ENCODE measurements around the gene DMKN. TPM values are rescaled to one million over a fixed set of nuclear protein-coding genes. Genes with fewer than 3 reads are reported as not detected.
"Not testable (repeated sequence)": the region's sequence is repeated elsewhere in the genome, so short reads cannot be mapped to it uniquely, and the experiment has no call there.

DMKN gene
- total RNA-seq, 1 donor from 2014 or later, result not detected

- DNase-seq (ENCODE audit: extremely low read depth, low read depth, low spot score), result no peak
Measured at GRCh38 chr19:35470128-35470527, 43.3 kb downstream of the DMKN start.

GRCh38 chr19:35468637-35469036 is 44.8 kb downstream of the DMKN start:
- no peak for DNase-seq (ENCODE audit: extremely low read depth, low read depth, low spot score)

- no peak for DNase-seq (ENCODE audit: extremely low read depth, low read depth, low spot score)
Measured at GRCh38 chr19:35466259-35466658, 47.2 kb downstream of the DMKN start.

- DNase-seq (ENCODE audit: extremely low read depth, low read depth, low spot score), result not testable (repeated sequence)
Measured at GRCh38 chr19:35462956-35463355, 50.5 kb downstream of the DMKN start.

- DNase-seq (ENCODE audit: extremely low read depth, low read depth, low spot score), result no peak
Measured at GRCh38 chr19:35462476-35462953, 50.9 kb downstream of the DMKN start.

- not testable (repeated sequence) for DNase-seq (ENCODE audit: extremely low read depth, low read depth, low spot score)
Measured at GRCh38 chr19:35461788-35462187, 51.7 kb downstream of the DMKN start.

GRCh38 chr19:35461060-35461459 is 52.4 kb downstream of the DMKN start:
- DNase-seq (ENCODE audit: extremely low read depth, low read depth, low spot score), result no peak

- no peak for DNase-seq (ENCODE audit: extremely low read depth, low read depth, low spot score)
Measured at GRCh38 chr19:35460608-35461007, 52.8 kb downstream of the DMKN start.

GRCh38 chr19:35459414-35460082 is 53.9 kb downstream of the DMKN start:
- no peak for DNase-seq (ENCODE audit: extremely low read depth, low read depth, low spot score)

- no peak for DNase-seq (ENCODE audit: extremely low read depth, low read depth, low spot score)
Measured at GRCh38 chr19:35458731-35459391, 54.6 kb downstream of the DMKN start.

- DNase-seq (ENCODE audit: extremely low read depth, low read depth, low spot score), result no peak
Measured at GRCh38 chr19:35458192-35458591, 55.3 kb downstream of the DMKN start.

- DNase-seq (ENCODE audit: extremely low read depth, low read depth, low spot score), result no peak
Measured at GRCh38 chr19:35457173-35457572, 56.3 kb downstream of the DMKN start.

- no peak for DNase-seq (ENCODE audit: extremely low read depth, low read depth, low spot score)
Measured at GRCh38 chr19:35455616-35456201, 57.7 kb downstream of the DMKN start.

GRCh38 chr19:35454663-35455062 is 58.8 kb downstream of the DMKN start:
- DNase-seq (ENCODE audit: extremely low read depth, low read depth, low spot score), result no peak

- DNase-seq (ENCODE audit: extremely low read depth, low read depth, low spot score), result no peak
Measured at GRCh38 chr19:35451338-35452096, 61.9 kb downstream of the DMKN start.

- DNase-seq (ENCODE audit: extremely low read depth, low read depth, low spot score), result no peak
Measured at GRCh38 chr19:35449359-35450043, 63.9 kb downstream of the DMKN start.

- no peak for DNase-seq (ENCODE audit: extremely low read depth, low read depth, low spot score)
Measured at GRCh38 chr19:35447606-35448469, 65.6 kb downstream of the DMKN start, which contains the start of gene FFAR2. FFAR2 (plus strand) TSS chr19:35448257; CDS start chr19:35449715, 1,458 bp downstream.
